Measurements from ENCODE around the gene DEK.

- TF ChIP-seq USF1 (CRISPR knock-in tag; IDR thresholded peaks at IDR 0.05) (no peak), E2F4 (CRISPR knock-in tag; IDR thresholded peaks at IDR 0.05; ENCODE audit: borderline replicate concordance, low read depth) (no peak), JUN (CRISPR knock-in tag; IDR thresholded peaks at IDR 0.05) (no peak), CTCF (IDR thresholded peaks at IDR 0.05) (no peak), E2F1 (CRISPR knock-in tag; IDR thresholded peaks at IDR 0.05) (no peak), MYBL2 (CRISPR knock-in tag; IDR thresholded peaks at IDR 0.05) (no peak), EMX1 (CRISPR knock-in tag; IDR thresholded peaks at IDR 0.05) (no peak), NFE2L1 (CRISPR knock-in tag; IDR thresholded peaks at IDR 0.05) (no peak), CREM (CRISPR knock-in tag; IDR thresholded peaks at IDR 0.05) (no peak), ZNF138 (CRISPR knock-in tag; conservative IDR thresholded peaks at IDR 0.05) (no peak), ESRRA (CRISPR knock-in tag; IDR thresholded peaks at IDR 0.05; ENCODE audit: borderline replicate concordance) (no peak), TCF7 (CRISPR knock-in tag; IDR thresholded peaks at IDR 0.05; ENCODE audit: low read depth) (no peak)
- TF ChIP-seq, protein P1, sequence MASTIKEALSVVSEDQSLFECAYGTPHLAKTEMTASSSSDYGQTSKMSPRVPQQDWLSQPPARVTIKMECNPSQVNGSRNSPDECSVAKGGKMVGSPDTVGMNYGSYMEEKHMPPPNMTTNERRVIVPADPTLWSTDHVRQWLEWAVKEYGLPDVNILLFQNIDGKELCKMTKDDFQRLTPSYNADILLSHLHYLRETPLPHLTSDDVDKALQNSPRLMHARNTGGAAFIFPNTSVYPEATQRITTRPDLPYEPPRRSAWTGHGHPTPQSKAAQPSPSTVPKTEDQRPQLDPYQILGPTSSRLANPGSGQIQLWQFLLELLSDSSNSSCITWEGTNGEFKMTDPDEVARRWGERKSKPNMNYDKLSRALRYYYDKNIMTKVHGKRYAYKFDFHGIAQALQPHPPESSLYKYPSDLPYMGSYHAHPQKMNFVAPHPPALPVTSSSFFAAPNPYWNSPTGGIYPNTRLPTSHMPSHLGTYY (CRISPR knock-in tag; IDR thresholded peaks at IDR 0.05), result no peak
- TF ChIP-seq, protein P2, sequence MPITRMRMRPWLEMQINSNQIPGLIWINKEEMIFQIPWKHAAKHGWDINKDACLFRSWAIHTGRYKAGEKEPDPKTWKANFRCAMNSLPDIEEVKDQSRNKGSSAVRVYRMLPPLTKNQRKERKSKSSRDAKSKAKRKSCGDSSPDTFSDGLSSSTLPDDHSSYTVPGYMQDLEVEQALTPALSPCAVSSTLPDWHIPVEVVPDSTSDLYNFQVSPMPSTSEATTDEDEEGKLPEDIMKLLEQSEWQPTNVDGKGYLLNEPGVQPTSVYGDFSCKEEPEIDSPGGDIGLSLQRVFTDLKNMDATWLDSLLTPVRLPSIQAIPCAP (CRISPR knock-in tag; IDR thresholded peaks at IDR 0.05), result no peak
These were observed 60.5 kb downstream of the DEK start for GRCh38 chr6:18203786-18204185.
